OCI-LY1 (cell line): Measurements from ENCODE around the gene SLC22A15.

Experiments used
- H2AFZ ChIP-seq: fragments of 200-600 bp; sonication (generic), shearing (Covaris generic); 2 replicates; pipeline ENCODE4 v1.6.0; 2014; ENCODE audit warnings: antibody characterized with exemption, mild to moderate bottlenecking, low read length
- H3F3A ChIP-seq: fragments of 200-600 bp; sonication (generic), shearing (Covaris generic); 2 replicates; pipeline ENCODE4 v1.6.0; 2014; ENCODE audit warnings: mild to moderate bottlenecking, antibody characterized with exemption, low read length, moderate library complexity; ENCODE audit not compliant: insufficient read depth
- H3K27ac ChIP-seq: fragments of 200-600 bp; sonication (generic); 2 replicates; pipeline ENCODE4 v1.5.1; 2014; ENCODE audit warnings: low read length, mixed run types, mild to moderate bottlenecking, low read depth; ENCODE audit not compliant: poor library complexity, severe bottlenecking
- H3K27me3 ChIP-seq: fragments of 200-600 bp; sonication (generic); 2 replicates; pipeline ENCODE4 v1.6.0; 2014; ENCODE audit warnings: antibody characterized with exemption, mild to moderate bottlenecking, low read length, moderate library complexity; ENCODE audit not compliant: insufficient read depth
- H3K36me3 ChIP-seq: fragments of 200-600 bp; sonication (generic); 2 replicates; pipeline ENCODE4 v1.6.1; 2014; ENCODE audit warnings: mild to moderate bottlenecking, antibody characterized with exemption, low read length, moderate library complexity, mixed read lengths; ENCODE audit not compliant: insufficient read depth
- H3K4me1 ChIP-seq: fragments of 200-600 bp; sonication (generic); 2 replicates; pipeline ENCODE4 v1.5.1; 2014; ENCODE audit warnings: mild to moderate bottlenecking, low read length, moderate library complexity; ENCODE audit not compliant: insufficient read depth, severe bottlenecking
- H3K4me2 ChIP-seq: fragments of 200-600 bp; sonication (generic), shearing (Covaris generic); 2 replicates; pipeline ENCODE4 v1.6.1; 2014; ENCODE audit warnings: low read length
- H3K4me3 ChIP-seq: fragments of 200-600 bp; sonication (generic); 2 replicates; pipeline ENCODE4 v1.5.1; 2014; ENCODE audit warnings: low read length, low read depth, mild to moderate bottlenecking, mixed read lengths; ENCODE audit not compliant: poor library complexity, severe bottlenecking
- H3K79me2 ChIP-seq: fragments of 200-600 bp; shearing (Covaris generic); 2 replicates; pipeline ENCODE4 v1.6.1; 2016; ENCODE audit warnings: mixed run types, low read length, mixed read lengths; ENCODE audit not compliant: insufficient read depth
- H3K9ac ChIP-seq: fragments of 200-600 bp; sonication (generic), shearing (Covaris generic); 2 replicates; pipeline ENCODE4 v1.6.1; 2014; ENCODE audit warnings: mild to moderate bottlenecking, low read length, mixed read lengths
- H3K9me2 ChIP-seq: fragments of 200-600 bp; sonication (generic), shearing (Covaris generic); 2 replicates; pipeline ENCODE4 v1.6.1; 2014; ENCODE audit warnings: low read depth, mild to moderate bottlenecking, low read length, mixed read lengths
- H3K9me3 ChIP-seq: fragments of 200-600 bp; shearing (Covaris generic); 2 replicates; pipeline ENCODE4 v1.6.1; 2014; ENCODE audit warnings: low read length, mixed read lengths
- H4K20me1 ChIP-seq: fragments of 200-600 bp; sonication (generic), shearing (Covaris generic); 2 replicates; pipeline ENCODE4 v1.6.0; 2016; ENCODE audit warnings: mild to moderate bottlenecking, low read length; ENCODE audit not compliant: insufficient read depth
- EZH2 ChIP-seq: fragments of 200-600 bp; sonication (generic), shearing (Covaris generic); IDR thresholded peaks from 2 replicates; pipeline ENCODE4 v1.8.0; 2017; ENCODE audit warnings: borderline replicate concordance, mixed run types, mild to moderate bottlenecking, antibody characterized with exemption, low read length, moderate library complexity, mixed read lengths
- TF ChIP-seq, protein P1 (sequence below): fragments of 200-600 bp; sonication (generic), shearing (Covaris generic); IDR thresholded peaks from 2 replicates; pipeline ENCODE4 v1.5.1; 2017; ENCODE audit warnings: mild to moderate bottlenecking, antibody characterized with exemption, low read length, moderate library complexity, mixed read lengths

The SLC22A15 gene

DNA sequence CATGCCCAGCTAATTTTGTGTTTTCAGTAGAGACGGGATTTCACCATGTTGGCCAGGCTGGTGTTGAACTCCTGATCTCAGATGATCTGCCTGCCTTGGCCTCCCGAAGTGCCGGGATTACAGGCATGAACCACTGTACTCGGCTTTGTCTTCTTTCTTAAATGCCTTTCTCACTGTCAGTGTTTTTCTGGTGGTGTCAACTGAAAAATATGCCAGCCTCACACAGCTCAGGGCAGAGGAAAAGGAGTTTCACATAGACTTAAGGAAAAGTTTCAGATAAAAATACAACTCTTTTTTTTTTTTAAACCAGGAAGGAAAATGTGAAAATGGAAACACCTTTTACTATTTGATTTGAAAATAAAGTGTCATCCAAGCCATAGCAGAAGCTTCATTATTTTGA lies 130.3 kb downstream of the SLC22A15 start:
- TF ChIP-seq EZH2: no peak
- TF ChIP-seq, protein P1, sequence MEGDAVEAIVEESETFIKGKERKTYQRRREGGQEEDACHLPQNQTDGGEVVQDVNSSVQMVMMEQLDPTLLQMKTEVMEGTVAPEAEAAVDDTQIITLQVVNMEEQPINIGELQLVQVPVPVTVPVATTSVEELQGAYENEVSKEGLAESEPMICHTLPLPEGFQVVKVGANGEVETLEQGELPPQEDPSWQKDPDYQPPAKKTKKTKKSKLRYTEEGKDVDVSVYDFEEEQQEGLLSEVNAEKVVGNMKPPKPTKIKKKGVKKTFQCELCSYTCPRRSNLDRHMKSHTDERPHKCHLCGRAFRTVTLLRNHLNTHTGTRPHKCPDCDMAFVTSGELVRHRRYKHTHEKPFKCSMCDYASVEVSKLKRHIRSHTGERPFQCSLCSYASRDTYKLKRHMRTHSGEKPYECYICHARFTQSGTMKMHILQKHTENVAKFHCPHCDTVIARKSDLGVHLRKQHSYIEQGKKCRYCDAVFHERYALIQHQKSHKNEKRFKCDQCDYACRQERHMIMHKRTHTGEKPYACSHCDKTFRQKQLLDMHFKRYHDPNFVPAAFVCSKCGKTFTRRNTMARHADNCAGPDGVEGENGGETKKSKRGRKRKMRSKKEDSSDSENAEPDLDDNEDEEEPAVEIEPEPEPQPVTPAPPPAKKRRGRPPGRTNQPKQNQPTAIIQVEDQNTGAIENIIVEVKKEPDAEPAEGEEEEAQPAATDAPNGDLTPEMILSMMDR: no peak
- Histone ChIP-seq H4K20me1 (no peaks in the 10 kb centered on the region), H3K27ac (no peak overlapping the region), H3K36me3 (no peaks in the 10 kb centered on the region), H3K79me2 (no peaks in the 10 kb centered on the region), H3K4me3 (no peak overlapping the region), H3K9me2 (no peaks in the 10 kb centered on the region), H3K9ac (no peak overlapping the region), H3K4me1 (no peaks in the 10 kb centered on the region), H3K9me3 (no peaks in the 10 kb centered on the region), H3K4me2 (no peak overlapping the region), H3K27me3 (no peaks in the 10 kb centered on the region), H2AFZ (no peak overlapping the region), H3F3A (no peaks in the 10 kb centered on the region)

DNA sequence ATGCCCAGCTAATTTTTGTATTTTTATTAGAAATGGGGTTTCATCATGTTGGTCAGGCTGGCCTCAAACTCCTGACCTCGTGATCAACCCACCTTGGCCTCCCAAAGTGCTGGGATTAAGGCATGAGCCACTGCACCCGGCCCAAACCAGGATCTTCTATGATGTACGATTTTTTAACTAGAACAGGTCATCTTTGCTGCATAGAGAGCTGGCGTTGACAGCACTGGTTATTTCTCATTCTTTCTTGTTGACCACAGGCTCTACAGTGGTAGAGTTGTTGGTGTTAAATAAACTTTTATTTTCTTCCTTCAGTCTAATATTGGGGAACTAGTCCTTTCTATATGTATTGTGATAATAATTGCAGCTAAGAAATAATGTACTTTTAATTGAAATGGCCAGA lies 131.1 kb downstream of the SLC22A15 start:
- no peak overlapping the region for H3K4me3 ChIP-seq
- H3K9me3 ChIP-seq: no peaks in the 10 kb centered on the region
- no peaks in the 10 kb centered on the region for H3K4me1 ChIP-seq
- no peaks in the 10 kb centered on the region for H4K20me1 ChIP-seq
- H3K27me3 ChIP-seq: no peaks in the 10 kb centered on the region
- H3K9me2 ChIP-seq: no peaks in the 10 kb centered on the region
- H3K4me2 ChIP-seq: no peak overlapping the region
- H3F3A ChIP-seq: no peaks in the 10 kb centered on the region
- H3K36me3 ChIP-seq: no peaks in the 10 kb centered on the region
- no peaks in the 10 kb centered on the region for H3K79me2 ChIP-seq
- H3K27ac ChIP-seq: no peak overlapping the region
- no peak overlapping the region for H2AFZ ChIP-seq
- no peak for TF ChIP-seq EZH2
- TF ChIP-seq, protein P1: no peak
- no peak overlapping the region for H3K9ac ChIP-seq

DNA sequence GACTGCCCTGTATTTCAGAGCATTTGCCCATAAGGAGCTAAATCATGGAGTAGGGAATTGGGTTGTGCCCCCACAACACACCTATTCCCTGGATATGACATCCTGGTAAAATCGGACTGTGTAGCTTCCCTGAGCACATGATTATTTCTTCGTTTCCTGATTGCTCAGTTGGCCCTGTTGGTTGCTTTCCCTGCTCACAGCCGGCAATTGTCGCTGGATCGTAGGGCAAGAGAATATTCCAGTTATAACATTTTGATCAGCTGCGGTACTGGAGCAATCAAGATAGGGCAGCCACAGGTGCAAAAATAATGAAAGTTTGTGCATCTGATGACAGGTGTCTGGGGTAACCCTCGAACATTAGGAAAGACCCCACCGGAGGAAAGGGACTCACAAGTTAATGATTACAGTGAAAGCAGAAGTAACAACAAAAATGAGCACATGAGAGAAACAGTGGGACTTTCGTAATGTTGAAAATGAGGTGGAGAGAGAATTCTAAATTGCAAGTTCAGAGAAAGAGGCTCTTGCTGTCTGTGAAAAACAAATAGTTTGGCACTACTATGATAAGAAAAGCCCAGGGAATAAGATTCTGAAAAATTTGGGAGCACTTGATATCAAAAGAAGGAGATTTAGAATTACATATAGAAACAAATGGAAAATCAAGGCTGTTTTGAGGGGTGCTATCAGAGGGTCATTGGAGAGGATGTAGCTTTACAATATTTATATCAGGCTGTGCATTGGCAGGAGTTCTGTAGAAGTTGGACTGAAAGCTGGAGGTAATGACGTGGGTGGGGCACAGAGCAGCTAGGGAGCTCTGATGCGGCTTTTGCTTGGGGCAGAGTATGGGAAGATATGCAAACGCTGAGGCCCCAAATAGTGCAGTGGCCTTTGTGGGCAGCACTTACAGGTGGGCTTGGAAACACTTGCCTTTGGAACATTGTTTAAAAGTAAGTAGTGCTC lies 134.5 kb downstream of the SLC22A15 start, which contains the start of gene MAB21L3:
MAB21L3 (plus strand) TSS at position 833 of the 957 bp plus-strand sequence. CDS start 1,217 bp downstream, outside the sequence.
- Histone ChIP-seq H3K27ac (no peak within 1 kb of the TSS), H3K9me3 (no peaks in the 10 kb centered on the region), H3K4me3 (no peak within 1 kb of the TSS), H3K27me3 (no peaks in the 10 kb centered on the region; the same call in 1 of the 2 replicates), H3K9me2 (no peaks in the 10 kb centered on the region), H4K20me1 (no peaks in the 10 kb centered on the region), H3K36me3 (no peaks in the 10 kb centered on the region), H3K79me2 (no peaks in the 10 kb centered on the region), H3K4me2 (no peak within 1 kb of the TSS), H3K4me1 (no peaks in the 10 kb centered on the region), H3K9ac (no peak within 1 kb of the TSS), H3F3A (no peaks in the 10 kb centered on the region), H2AFZ (no peak within 1 kb of the TSS)
- TF ChIP-seq EZH2: no peak
- TF ChIP-seq, protein P1: no peak
